AG04450 (cell line): ENCODE results near the gene SYTL3. TPM values are rescaled to one million over a fixed set of nuclear protein-coding genes. Genes with fewer than 3 reads are reported as not detected.

Experiments used
- CTCF ChIA-PET: fragments of 300-600, 350-600 bp; formaldehyde crosslinking; extraction: SDS; loops from one replicate; lab custom pipeline; 2022; ENCODE audit warnings: antibody characterized with exemption, inconsistent platforms; lab: Charles Lee
- POLR2A ChIA-PET: fragments of 350-600 bp; formaldehyde crosslinking; extraction: SDS; loops from one replicate; lab custom pipeline; 2021; ENCODE audit warnings: antibody characterized with exemption, inconsistent platforms; lab: Yijun Ruan, JAX
- DNase-seq: peaks from one replicate; pipeline ENCODE4 v3.0.0-alpha.2; 2011; ENCODE audit warnings: low read depth, low spot score
- H3K27ac ChIP-seq: one replicate; pipeline ENCODE4 v1.5.1; 2012; ENCODE audit warnings: low read depth, low read length, control low read depth
- H3K27me3 ChIP-seq: one replicate; pipeline ENCODE4 v1.6.0; 2012; ENCODE audit warnings: low read length; ENCODE audit not compliant: control insufficient read depth, insufficient read depth
- H3K4me3 ChIP-seq: 2 replicates; pipeline ENCODE4 v1.5.1; 2011; ENCODE audit warnings: mild to moderate bottlenecking, low read depth, low read length, control low read depth
- H3K9me3 ChIP-seq: 2 replicates; pipeline ENCODE4 v1.5.1; 2012; ENCODE audit warnings: low read length; ENCODE audit not compliant: control insufficient read depth, insufficient read depth
- polyA plus RNA-seq: library from polyadenylated mRNA; depleted of rRNA; stranded (reverse); fragments of >200 nt; gene quantifications from 2 replicates; pipeline ENCODE4 v1.2.3, GENCODE V29; 2011
- TF ChIP-seq, protein P1 (sequence below): IDR thresholded peaks from 2 replicates; pipeline ENCODE4 v1.5.1; 2011; ENCODE audit warnings: low read depth, low read length, control low read depth, inconsistent platforms

SYTL3 gene
- polyA plus RNA-seq, 1 experiment = 1.6 TPM

DNA sequence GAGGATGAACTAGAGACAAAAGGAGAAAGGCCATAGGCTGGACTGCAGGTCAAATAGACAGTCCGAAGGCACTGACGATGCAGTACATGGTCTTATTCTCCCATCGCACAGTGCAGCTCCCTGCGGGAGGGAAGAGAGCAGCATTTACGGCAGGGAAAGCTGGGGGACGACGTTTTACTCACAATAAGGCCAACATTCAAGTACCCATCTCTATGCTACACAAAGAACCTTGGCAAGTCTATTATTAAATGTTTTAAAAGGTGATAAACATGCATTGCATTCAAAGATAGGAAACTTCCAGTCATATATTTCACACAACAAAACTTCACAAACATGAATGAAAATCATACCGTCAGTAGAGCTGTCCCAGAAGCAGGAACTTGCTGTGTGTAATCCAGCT is 13.1 kb upstream of the SYTL3 start:
- Histone ChIP-seq H3K27me3 (no peaks in the 10 kb centered on the region), H3K9me3 (no peaks in the 10 kb centered on the region), H3K4me3 (no peak overlapping the region), H3K27ac (no peak overlapping the region)
- TF ChIP-seq, protein P1, sequence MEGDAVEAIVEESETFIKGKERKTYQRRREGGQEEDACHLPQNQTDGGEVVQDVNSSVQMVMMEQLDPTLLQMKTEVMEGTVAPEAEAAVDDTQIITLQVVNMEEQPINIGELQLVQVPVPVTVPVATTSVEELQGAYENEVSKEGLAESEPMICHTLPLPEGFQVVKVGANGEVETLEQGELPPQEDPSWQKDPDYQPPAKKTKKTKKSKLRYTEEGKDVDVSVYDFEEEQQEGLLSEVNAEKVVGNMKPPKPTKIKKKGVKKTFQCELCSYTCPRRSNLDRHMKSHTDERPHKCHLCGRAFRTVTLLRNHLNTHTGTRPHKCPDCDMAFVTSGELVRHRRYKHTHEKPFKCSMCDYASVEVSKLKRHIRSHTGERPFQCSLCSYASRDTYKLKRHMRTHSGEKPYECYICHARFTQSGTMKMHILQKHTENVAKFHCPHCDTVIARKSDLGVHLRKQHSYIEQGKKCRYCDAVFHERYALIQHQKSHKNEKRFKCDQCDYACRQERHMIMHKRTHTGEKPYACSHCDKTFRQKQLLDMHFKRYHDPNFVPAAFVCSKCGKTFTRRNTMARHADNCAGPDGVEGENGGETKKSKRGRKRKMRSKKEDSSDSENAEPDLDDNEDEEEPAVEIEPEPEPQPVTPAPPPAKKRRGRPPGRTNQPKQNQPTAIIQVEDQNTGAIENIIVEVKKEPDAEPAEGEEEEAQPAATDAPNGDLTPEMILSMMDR = no peak
- DNase-seq = no peak
- CTCF ChIA-PET = interaction anchor here (2.5 kb wide), 1 partner anchor 423 kb away, joined by 8 read pairs; no protein-coding TSS in a partner anchor
- POLR2A ChIA-PET = no interaction called here

DNA sequence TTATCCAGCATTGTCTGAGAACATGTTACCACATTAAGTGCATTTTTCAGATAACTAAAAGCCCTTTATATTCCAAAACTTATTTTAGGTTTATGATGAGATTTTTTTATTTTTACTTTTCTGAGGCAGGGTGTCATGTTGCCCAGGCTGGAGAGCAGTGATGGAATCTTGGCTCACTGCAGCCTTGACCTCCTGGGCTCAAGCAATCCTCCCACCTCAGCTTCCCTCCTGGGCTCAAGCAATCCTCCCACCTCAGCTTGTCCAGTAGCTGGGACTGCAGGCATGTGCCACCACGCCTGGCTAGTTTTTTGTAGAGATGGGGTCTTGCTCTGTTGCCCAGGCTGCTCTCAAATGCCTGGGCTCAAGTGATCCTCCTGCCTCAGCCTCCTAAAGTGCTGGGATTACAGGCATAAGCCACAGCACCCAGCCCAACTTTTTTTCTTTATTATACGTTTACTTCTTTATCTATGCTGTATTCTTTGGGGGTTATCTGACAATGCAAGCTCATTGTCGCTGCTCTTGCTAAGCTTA is 11.5 kb upstream of the SYTL3 start:
- DNase-seq = no peak
- CTCF ChIA-PET = interaction anchor here (0.6 to 2.5 kb wide), 3 partner anchors 53 to 558 kb away, joined by 4 to 8 read pairs (median 5); no protein-coding TSS in a partner anchor
- Histone ChIP-seq H3K27me3 (no peaks in the 10 kb centered on the region), H3K27ac (no peak overlapping the region), H3K9me3 (no peaks in the 10 kb centered on the region), H3K4me3 (no peak overlapping the region)
- TF ChIP-seq, protein P1 = no peak
- POLR2A ChIA-PET = interaction anchor here (0.6 kb wide), 1 partner anchor 1143 kb away, joined by 3 read pairs; no protein-coding TSS in a partner anchor

DNA sequence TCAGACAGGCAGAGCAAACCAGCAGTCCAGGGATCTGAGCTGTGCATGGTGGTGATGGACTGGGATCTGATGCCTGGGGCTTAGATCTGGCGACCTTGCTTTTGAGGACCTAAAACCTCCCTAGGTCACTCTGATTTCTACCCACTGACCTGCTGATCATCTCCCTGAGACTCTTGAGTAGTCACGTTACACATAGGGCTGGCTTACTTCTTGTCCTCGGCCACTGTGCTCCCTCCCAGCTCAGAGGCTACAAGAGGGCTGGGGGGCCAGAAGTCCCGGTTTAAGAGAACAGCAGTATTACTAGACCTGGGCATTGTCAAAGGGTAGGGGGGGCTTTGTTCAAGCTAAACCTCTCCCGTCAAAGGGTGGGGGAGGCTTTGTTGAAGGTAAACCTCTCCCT is 10.8 kb upstream of the SYTL3 start:
- Histone ChIP-seq H3K9me3 (no peaks in the 10 kb centered on the region), H3K27ac (no peak overlapping the region), H3K27me3 (no peaks in the 10 kb centered on the region), H3K4me3 (no peak overlapping the region)
- ChIA-PET POLR2A (no interaction called here), CTCF (interaction anchor here (0.6 to 2.5 kb wide), 3 partner anchors 52 to 559 kb away, joined by 4 to 8 read pairs (median 5); no protein-coding TSS in a partner anchor)
- no peak for DNase-seq
- TF ChIP-seq, protein P1 = no peak

DNA sequence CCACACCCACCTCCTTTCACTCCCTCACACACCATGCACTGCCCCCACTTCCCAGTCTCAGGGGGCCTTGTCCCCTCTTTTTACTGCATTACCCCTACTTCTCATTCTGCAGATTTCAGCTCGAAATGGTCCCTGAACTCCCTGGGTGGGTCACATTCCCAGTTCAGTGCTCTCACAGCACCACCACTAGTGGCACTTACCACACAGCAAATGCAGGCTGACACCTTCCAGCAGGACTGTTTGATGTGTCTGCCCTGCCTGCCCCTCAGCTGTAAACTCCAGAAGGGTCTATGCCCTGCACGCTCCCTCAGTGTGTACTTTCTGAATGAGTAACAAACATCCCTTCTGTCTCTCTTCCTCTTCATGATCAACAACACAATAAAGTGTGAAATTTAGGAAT is 9.3 kb upstream of the SYTL3 start:
- DNase-seq = no peak
- no peaks in the 10 kb centered on the region for H3K9me3 ChIP-seq
- CTCF ChIA-PET = interaction anchor here (0.9 to 2.1 kb wide), 2 partner anchors 51 to 419 kb away, joined by 4 to 5 read pairs; no protein-coding TSS in a partner anchor
- TF ChIP-seq, protein P1 = no peak
- H3K27me3 ChIP-seq = no peaks in the 10 kb centered on the region
- no peak overlapping the region for H3K27ac ChIP-seq
- H3K4me3 ChIP-seq = no peak overlapping the region
- POLR2A ChIA-PET = no interaction called here

DNA sequence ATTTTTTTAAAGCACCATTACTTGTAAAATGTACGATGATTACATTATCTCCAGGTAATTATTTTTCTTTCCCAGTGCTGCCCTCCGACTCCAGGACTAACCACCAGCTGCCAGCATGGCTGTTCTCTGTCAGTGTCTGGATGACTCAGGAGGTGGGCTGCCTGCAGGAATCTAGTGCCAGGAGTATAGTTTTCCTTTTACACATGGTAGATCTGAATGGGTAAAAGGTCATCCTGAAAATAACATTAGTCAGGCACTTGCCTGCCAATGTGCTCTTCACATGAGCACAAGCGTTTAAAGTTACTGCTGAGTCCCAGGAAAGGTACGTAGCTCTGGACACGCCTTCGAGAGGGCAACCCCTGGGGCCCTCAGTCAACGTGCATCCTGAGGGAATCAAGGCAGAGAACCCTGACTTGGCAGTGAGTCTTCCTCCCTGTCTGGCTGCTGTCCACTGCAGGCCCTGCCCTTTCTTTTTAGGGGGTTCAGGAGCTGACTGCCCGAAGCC is 7.7 kb upstream of the SYTL3 start:
- Histone ChIP-seq H3K27me3 (no peaks in the 10 kb centered on the region), H3K9me3 (no peaks in the 10 kb centered on the region), H3K27ac (peak overlapping the region; percentile 92), H3K4me3 (peak overlapping the region; percentile 97)
- peak; percentile 78 for DNase-seq
- TF ChIP-seq, protein P1 = no peak
- ChIA-PET CTCF (interaction anchor here (0.6 to 4.4 kb wide), 3 partner anchors 49 to 470 kb away, joined by 3 to 28 read pairs (median 4); no protein-coding TSS in a partner anchor), POLR2A (interaction anchor here (1.0 kb wide), 1 partner anchor 13 kb away, joined by 3 read pairs; no protein-coding TSS in a partner anchor)
